ENCODE data around the gene PWP2. TPM values are rescaled to one million over a fixed set of nuclear protein-coding genes. Genes with fewer than 3 reads are reported as not detected.

PWP2 gene
- total RNA-seq, 4 donors from 2014 or later: 1.9 to 10.8 (median 6.7) TPM

DNA sequence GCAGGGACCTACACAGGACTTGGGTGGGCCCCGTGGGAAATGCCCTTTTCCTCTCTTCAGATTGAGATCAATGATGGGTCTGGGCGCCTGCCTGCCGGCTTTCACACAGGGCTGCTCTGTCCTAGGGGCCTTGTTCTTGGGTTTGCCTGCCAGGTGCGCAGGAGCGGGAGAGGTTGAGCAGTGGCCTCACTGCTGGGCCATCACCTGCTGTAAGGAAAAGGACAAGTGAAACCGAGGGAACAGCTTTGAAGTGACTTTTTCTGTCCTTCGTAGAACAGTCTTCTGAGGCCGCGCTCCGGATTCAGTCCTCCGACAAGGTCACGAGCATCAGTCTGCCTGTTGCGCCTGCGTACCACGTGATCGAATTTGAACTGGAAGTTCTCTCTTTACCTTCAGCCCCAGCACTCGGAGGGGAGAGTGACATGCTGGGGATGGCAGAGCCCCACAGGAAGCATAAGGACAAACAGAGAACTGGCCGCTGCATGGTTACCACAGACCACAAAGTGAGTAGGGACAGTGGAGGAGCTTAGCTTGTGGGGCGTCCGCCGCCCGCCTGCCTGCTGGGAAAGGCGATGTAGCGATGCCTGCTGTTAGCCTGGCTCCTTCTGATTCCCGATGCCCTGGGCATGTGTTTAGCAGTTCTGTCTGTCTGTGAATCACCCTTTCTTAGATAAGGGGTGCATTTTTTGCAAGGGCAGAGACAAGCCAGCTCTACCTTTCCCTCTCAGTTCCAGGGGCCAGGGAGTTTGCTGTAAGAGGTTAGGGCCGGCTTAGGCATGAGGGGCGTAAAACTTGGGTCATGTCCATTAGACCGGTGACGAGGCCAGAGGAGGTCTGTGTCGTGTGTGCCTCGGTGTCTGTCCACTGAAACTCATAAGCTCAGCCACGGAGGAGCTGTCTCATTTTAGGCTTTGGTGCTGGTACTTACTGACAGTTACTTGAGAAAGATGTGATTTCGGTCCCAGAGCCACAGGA lies 19.5 kb upstream of the PWP2 start:
- no peak for TF ChIP-seq CTCF (IDR thresholded peaks at IDR 0.05)
- no peak for TF ChIP-seq EP300 (IDR thresholded peaks at IDR 0.05)
- TF ChIP-seq POLR2A (IDR thresholded peaks at IDR 0.05; ENCODE audit: low read depth): no peak
- no peak for TF ChIP-seq POLR2AphosphoS5 (IDR thresholded peaks at IDR 0.05)
- H3K27ac ChIP-seq (replicated peaks in 1 of 4): peak overlapping the region in 1 of 4 donors; percentile 37
- intact Hi-C loops (cut with DNase I): no loop called here
- no peak overlapping the region for H3K4me3 ChIP-seq
- peaks cover 12 to 48% (median 25%) of the 10 kb centered on the region in 4 donors for H3K4me1 ChIP-seq
- H3K9me3 ChIP-seq: no peaks in the 10 kb centered on the region
- no peak for DNase-seq (ENCODE audit: extremely low spot score)
- no peaks in the 10 kb centered on the region for H3K27me3 ChIP-seq
- H3K36me3 ChIP-seq: peaks cover 46 to 98% (median 85%) of the 10 kb centered on the region in 4 donors
- 89% methylated on average over 31 of the region's 33 CpGs for WGBS

GRCh38 chr21:44088401-44088780 lies 18.8 kb upstream of the PWP2 start:
- WGBS: 92% methylated on average over 18 of the region's 18 CpGs
- peaks cover 12 to 41% (median 25%) of the 10 kb centered on the region in 4 donors for H3K4me1 ChIP-seq
- H3K9me3 ChIP-seq: no peaks in the 10 kb centered on the region
- H3K4me3 ChIP-seq: no peak overlapping the region
- H3K27ac ChIP-seq (replicated peaks in 1 of 4): no peak overlapping the region
- peaks cover 46 to 98% (median 86%) of the 10 kb centered on the region in 4 donors for H3K36me3 ChIP-seq
- H3K27me3 ChIP-seq: no peaks in the 10 kb centered on the region
- intact Hi-C loops (cut with DNase I): no loop called here
- DNase-seq (ENCODE audit: extremely low spot score): no peak
- TF ChIP-seq CTCF (IDR thresholded peaks at IDR 0.05) (no peak), EP300 (IDR thresholded peaks at IDR 0.05) (no peak), POLR2A (IDR thresholded peaks at IDR 0.05; ENCODE audit: low read depth) (no peak), POLR2AphosphoS5 (IDR thresholded peaks at IDR 0.05) (no peak)

DNA sequence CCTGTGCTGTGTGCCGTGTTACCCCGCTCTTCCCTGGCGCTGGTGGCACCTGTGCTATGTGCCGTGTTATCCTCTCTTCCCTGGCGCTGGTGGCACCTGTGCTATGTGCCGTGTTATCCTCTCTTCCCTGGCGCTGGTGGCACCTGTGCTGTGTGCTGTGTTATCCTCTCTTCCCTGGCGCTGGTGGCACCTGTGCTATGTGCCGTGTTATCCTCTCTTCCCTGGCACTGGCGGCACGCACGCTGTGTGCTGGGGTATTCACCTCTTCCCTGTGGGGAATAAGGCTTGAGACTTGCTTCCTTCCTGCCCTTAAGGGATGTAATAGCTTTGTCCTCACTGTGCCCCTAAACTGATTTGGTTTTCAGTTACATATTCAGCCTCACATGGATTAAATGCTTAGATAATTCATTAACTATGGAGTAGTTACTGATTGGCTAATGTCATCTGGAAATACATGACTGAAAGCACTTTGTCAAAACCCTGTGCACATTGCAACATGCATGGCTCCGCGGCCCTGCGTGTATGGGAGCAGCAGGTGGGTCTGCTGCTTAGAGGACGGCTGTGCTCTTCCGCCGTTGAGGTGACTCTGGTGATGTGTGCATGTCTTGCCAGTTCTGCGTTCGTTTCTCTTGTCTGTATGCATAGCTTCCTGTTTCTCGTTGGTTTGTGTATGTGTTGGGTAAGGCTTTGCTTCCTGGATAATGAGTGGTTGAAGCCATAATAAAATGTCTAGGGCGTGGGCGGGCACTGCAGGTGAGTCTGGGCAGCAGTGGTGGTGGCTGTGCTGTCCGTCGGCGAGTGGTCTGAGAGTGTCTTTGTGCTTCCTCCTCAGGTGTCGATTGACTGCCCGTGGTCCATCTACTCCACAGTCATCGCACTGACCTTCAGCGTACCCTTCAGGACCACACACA lies 17.9 kb upstream of the PWP2 start:
- intact Hi-C loops (cut with DNase I): no loop called here
- TF ChIP-seq CTCF (IDR thresholded peaks at IDR 0.05) (no peak), POLR2AphosphoS5 (IDR thresholded peaks at IDR 0.05) (no peak), POLR2A (IDR thresholded peaks at IDR 0.05; ENCODE audit: low read depth) (no peak), EP300 (IDR thresholded peaks at IDR 0.05) (no peak)
- 92% methylated on average over 30 of the region's 30 CpGs for WGBS
- H3K27me3 ChIP-seq: no peaks in the 10 kb centered on the region
- H3K9me3 ChIP-seq: no peaks in the 10 kb centered on the region
- no peak overlapping the region for H3K27ac ChIP-seq (replicated peaks in 1 of 4)
- H3K4me1 ChIP-seq: peaks cover 12 to 35% (median 22%) of the 10 kb centered on the region in 4 donors
- no peak for DNase-seq (ENCODE audit: extremely low spot score)
- peaks cover 55 to 98% (median 90%) of the 10 kb centered on the region in 4 donors for H3K36me3 ChIP-seq
- H3K4me3 ChIP-seq: no peak overlapping the region

- no peaks in the 10 kb centered on the region for H3K27me3 ChIP-seq
- H3K9me3 ChIP-seq: no peaks in the 10 kb centered on the region
- TF ChIP-seq EP300 (IDR thresholded peaks at IDR 0.05) (no peak), POLR2A (IDR thresholded peaks at IDR 0.05; ENCODE audit: low read depth) (no peak), POLR2AphosphoS5 (IDR thresholded peaks at IDR 0.05) (no peak)
- H3K4me1 ChIP-seq: peaks cover 10 to 26% (median 14%) of the 10 kb centered on the region in 4 donors
- no peak overlapping the region for H3K4me3 ChIP-seq
- peaks cover 58 to 98% (median 94%) of the 10 kb centered on the region in 4 donors for H3K36me3 ChIP-seq
- intact Hi-C loops (cut with DNase I): no loop called here
- DNase-seq (ENCODE audit: extremely low spot score): no peak
- WGBS: 90% methylated on average over 6 of the region's 8 CpGs
- no peak overlapping the region for H3K27ac ChIP-seq (replicated peaks in 1 of 4)
Observed at GRCh38 chr21:44090325-44090724, 16.9 kb upstream of the PWP2 start.

Data from esophagus muscularis mucosa (tissue), 4 donors.